Mucosa of descending colon (tissue), 3 donors: ENCODE measurements around the gene EPHA2. TPM values are rescaled to one million over a fixed set of nuclear protein-coding genes. Genes with fewer than 3 reads are reported as not detected.

Source experiments
- ATAC-seq: fragments of 200-7000 bp; cut with Tn5 transposase; one replicate; pipeline ENCODE4 v1.9.1; 2020; ENCODE audit warnings: mild to moderate bottlenecking, moderate library complexity
- DNase-seq, 3 donors: peaks; one replicate each; pipeline ENCODE4 v3.0.0-alpha.2; 2020
- H3K36me3 ChIP-seq: fragments of 200-600 bp; one replicate; pipeline ENCODE4 v1.8.0; 2021; ENCODE audit warnings: low read depth, mild to moderate bottlenecking
- H3K4me1 ChIP-seq: fragments of 200-600 bp; one replicate; pipeline ENCODE4 v1.8.0; 2021; ENCODE audit warnings: low read depth, mild to moderate bottlenecking
- H3K4me3 ChIP-seq: fragments of 200-600 bp; one replicate; pipeline ENCODE4 v1.8.0; 2021; ENCODE audit warnings: mild to moderate bottlenecking
- H3K9me3 ChIP-seq: fragments of 200-600 bp; one replicate; pipeline ENCODE4 v1.8.0; 2021; ENCODE audit warnings: mild to moderate bottlenecking
- CTCF ChIP-seq: fragments of 200-600 bp; IDR thresholded peaks from one replicate; pipeline ENCODE4 v1.8.0; 2022; ENCODE audit warnings: antibody characterized with exemption, mild to moderate bottlenecking
- intact Hi-C, 2 donors: fragments of 100-400 bp; cut with DNase I in 1 of 2; cut with micrococcal nuclease in 1 of 2; formaldehyde crosslinking; loops; one replicate each; pipeline versions ENCODE4 v1.11.0 to v1.11.1; 2022; cut with DNase I, micrococcal nuclease
- total RNA-seq, 3 donors: library from RNA; stranded (reverse); fragmentation: NEBNext Ultra II Directional in 2 of 3; extraction: Animal tissue kit (Norgen Biotek cat#: 25700) in 2 of 3; gene quantifications; one replicate each; pipeline versions ENCODE4 v1.2.1 to v1.2.4, GENCODE V29; 2021 to 2023
- donor health status: DM: no; HTN: no; CAD: no; lungs with moderate emphysema.
- donor health status: DM: no; HTN: no; CAD: no.
- donor health status: DM: no; HTN: yes; CAD: no.

The EPHA2 gene
- total RNA-seq, 3 donors from 2014 or later = 36.8 to 43.5 (median 43.5) TPM

GRCh38 chr1:16133007-16133961 lies 22.6 kb downstream of the EPHA2 start:
- DNase-seq = no peak
- no peak overlapping the region for H3K4me3 ChIP-seq
- TF ChIP-seq CTCF = no peak
- intact Hi-C loops = no loop called here
- H3K4me1 ChIP-seq = no peaks in the 10 kb centered on the region
- H3K36me3 ChIP-seq = peaks cover 4% of the 10 kb centered on the region
- ATAC-seq = no peak
- no peaks in the 10 kb centered on the region for H3K9me3 ChIP-seq

- intact Hi-C loops = no loop called here
These were observed 23.5 kb downstream of the EPHA2 start for GRCh38 chr1:16132325-16132785.

GRCh38 chr1:16131636-16132324 lies 24.1 kb downstream of the EPHA2 start:
- ATAC-seq (no peak), DNase-seq (no peak)
- Histone ChIP-seq H3K4me3 (no peak overlapping the region), H3K36me3 (peaks cover 4% of the 10 kb centered on the region), H3K4me1 (no peaks in the 10 kb centered on the region), H3K9me3 (no peaks in the 10 kb centered on the region)
- TF ChIP-seq CTCF = no peak
- intact Hi-C loops = no loop called here

More at GRCh38 chr1:16132325-16132785, 23.5 kb downstream of the EPHA2 start:
- Histone ChIP-seq H3K4me3 (no peak overlapping the region), H3K4me1 (no peaks in the 10 kb centered on the region), H3K36me3 (peaks cover 4% of the 10 kb centered on the region), H3K9me3 (no peaks in the 10 kb centered on the region)
- no peak for DNase-seq
- no peak for ATAC-seq
- TF ChIP-seq CTCF = no peak

GRCh38 chr1:16130827-16131226 lies 25.0 kb downstream of the EPHA2 start:
- no peaks in the 10 kb centered on the region for H3K9me3 ChIP-seq
- no peak for DNase-seq
- intact Hi-C loops = no loop called here
- peaks cover 4% of the 10 kb centered on the region for H3K36me3 ChIP-seq
- ATAC-seq = no peak
- TF ChIP-seq CTCF = no peak
- H3K4me3 ChIP-seq = no peak overlapping the region
- H3K4me1 ChIP-seq = no peaks in the 10 kb centered on the region

GRCh38 chr1:16129921-16130543 lies 25.8 kb downstream of the EPHA2 start:
- H3K4me3 ChIP-seq = no peak overlapping the region
- no peak for DNase-seq
- no peak for ATAC-seq
- no peak for TF ChIP-seq CTCF
- intact Hi-C loops = no loop called here
- H3K36me3 ChIP-seq = peaks cover 4% of the 10 kb centered on the region
- no peaks in the 10 kb centered on the region for H3K9me3 ChIP-seq
- H3K4me1 ChIP-seq = no peaks in the 10 kb centered on the region
